Fibroblast of skin of right quadriceps (primary cell): ENCODE measurements around the gene LIMA1.
"Not testable (repeated sequence)": the region's sequence is repeated elsewhere in the genome, so short reads cannot be mapped to it uniquely, and the experiment has no call there.

Source experiments
- DNase-seq: peaks from one replicate; pipeline ENCODE4 v3.0.0-alpha.2; 2013

LIMA1 gene

GRCh38 chr12:50283229-50283923 is at the start of gene LIMA1:
Gene LIMA1, minus strand, starts transcription at chr12:50283520. Its CDS starts 34,769 bp downstream, at chr12:50248751.
- peak; percentile 82 for DNase-seq

GRCh38 chr12:50331745-50332144 is 48.4 kb upstream of the LIMA1 start:
- no peak for DNase-seq

- not testable (repeated sequence) for DNase-seq
Measured at GRCh38 chr12:50328664-50329063, 45.3 kb upstream of the LIMA1 start.

- peak; percentile 46 for DNase-seq
Measured at GRCh38 chr12:50326590-50327284, 43.4 kb upstream of the LIMA1 start.

GRCh38 chr12:50325890-50326391 is 42.6 kb upstream of the LIMA1 start:
- no peak for DNase-seq

- DNase-seq: not testable (repeated sequence)
Measured at GRCh38 chr12:50324770-50325169, 41.5 kb upstream of the LIMA1 start.

- DNase-seq: not testable (repeated sequence)
Measured at GRCh38 chr12:50324077-50324476, 40.8 kb upstream of the LIMA1 start.

GRCh38 chr12:50322206-50322605 is 38.9 kb upstream of the LIMA1 start:
- peak; percentile 33 for DNase-seq

GRCh38 chr12:50317203-50317602 is 33.9 kb upstream of the LIMA1 start:
- no peak for DNase-seq

- DNase-seq: no peak
Measured at GRCh38 chr12:50315803-50316202, 32.5 kb upstream of the LIMA1 start.

- peak; percentile 71 for DNase-seq
Measured at GRCh38 chr12:50314636-50315312, 31.5 kb upstream of the LIMA1 start.

GRCh38 chr12:50313971-50314370 is 30.7 kb upstream of the LIMA1 start:
- DNase-seq: not testable (repeated sequence)

- DNase-seq: no peak
Measured at GRCh38 chr12:50313256-50313931, 30.1 kb upstream of the LIMA1 start.

- DNase-seq: peak; percentile 39
Measured at GRCh38 chr12:50311858-50312609, 28.7 kb upstream of the LIMA1 start.

GRCh38 chr12:50309950-50310349 is 26.6 kb upstream of the LIMA1 start:
- no peak for DNase-seq

GRCh38 chr12:50302686-50303085 is 19.4 kb upstream of the LIMA1 start:
- no peak for DNase-seq

GRCh38 chr12:50297996-50298395 is 14.7 kb upstream of the LIMA1 start:
- no peak for DNase-seq

GRCh38 chr12:50297027-50297426 is 13.7 kb upstream of the LIMA1 start:
- DNase-seq: no peak

- no peak for DNase-seq
Measured at GRCh38 chr12:50296554-50296953, 13.2 kb upstream of the LIMA1 start.

GRCh38 chr12:50291377-50291776 is 8.1 kb upstream of the LIMA1 start:
- no peak for DNase-seq

- DNase-seq: not testable (repeated sequence)
Measured at GRCh38 chr12:50290692-50291091, 7.4 kb upstream of the LIMA1 start.

- DNase-seq: no peak
Measured at GRCh38 chr12:50287271-50287670, 4.0 kb upstream of the LIMA1 start.
